GM04503 (cell line): ENCODE measurements around the gene PSAT1.

Experiments used
- DNase-seq: peaks from one replicate; pipeline ENCODE4 v3.0.0-alpha.2; 2012; ENCODE audit warnings: low read depth

PSAT1 gene

GRCh38 chr9:78292716-78293497 is 4.0 kb upstream of the PSAT1 start:
- DNase-seq = no peak

GRCh38 chr9:78294290-78295176 is 2.4 kb upstream of the PSAT1 start:
- no peak for DNase-seq

- no peak for DNase-seq
Measured at GRCh38 chr9:78295177-78295575, 1.7 kb upstream of the PSAT1 start.

GRCh38 chr9:78295731-78296130 is 1.2 kb upstream of the PSAT1 start:
- DNase-seq = no peak

- no peak for DNase-seq
Measured at GRCh38 chr9:78296201-78296892, 578 bp upstream of the PSAT1 start.

- DNase-seq = no peak
Measured at GRCh38 chr9:78297672-78297961, 692 bp downstream of the PSAT1 start.

GRCh38 chr9:78298046-78298765 is 1.3 kb downstream of the PSAT1 start:
- no peak for DNase-seq

- no peak for DNase-seq
Measured at GRCh38 chr9:78300209-78300608, 3.3 kb downstream of the PSAT1 start.

GRCh38 chr9:78301466-78301865 is 4.5 kb downstream of the PSAT1 start:
- DNase-seq = no peak

- no peak for DNase-seq
Measured at GRCh38 chr9:78303377-78304062, 6.6 kb downstream of the PSAT1 start.

- no peak for DNase-seq
Measured at GRCh38 chr9:78304357-78304756, 7.4 kb downstream of the PSAT1 start.

GRCh38 chr9:78306222-78307076 is 9.5 kb downstream of the PSAT1 start:
- DNase-seq = no peak

- no peak for DNase-seq
Measured at GRCh38 chr9:78307360-78307759, 10.4 kb downstream of the PSAT1 start.

- DNase-seq = no peak
Measured at GRCh38 chr9:78309066-78309465, 12.1 kb downstream of the PSAT1 start.

GRCh38 chr9:78311075-78311474 is 14.2 kb downstream of the PSAT1 start:
- DNase-seq = no peak

- no peak for DNase-seq
Measured at GRCh38 chr9:78311886-78312524, 15.1 kb downstream of the PSAT1 start.

- DNase-seq = no peak
Measured at GRCh38 chr9:78314550-78314949, 17.6 kb downstream of the PSAT1 start.

GRCh38 chr9:78314953-78315870 is 18.3 kb downstream of the PSAT1 start:
- DNase-seq = peak; percentile 53
